ENCODE results near the gene CACNA1H.
A peak's percentile ranks its signal among the peaks of the same experiment; 100 is the strongest.

The CACNA1H gene

DNA sequence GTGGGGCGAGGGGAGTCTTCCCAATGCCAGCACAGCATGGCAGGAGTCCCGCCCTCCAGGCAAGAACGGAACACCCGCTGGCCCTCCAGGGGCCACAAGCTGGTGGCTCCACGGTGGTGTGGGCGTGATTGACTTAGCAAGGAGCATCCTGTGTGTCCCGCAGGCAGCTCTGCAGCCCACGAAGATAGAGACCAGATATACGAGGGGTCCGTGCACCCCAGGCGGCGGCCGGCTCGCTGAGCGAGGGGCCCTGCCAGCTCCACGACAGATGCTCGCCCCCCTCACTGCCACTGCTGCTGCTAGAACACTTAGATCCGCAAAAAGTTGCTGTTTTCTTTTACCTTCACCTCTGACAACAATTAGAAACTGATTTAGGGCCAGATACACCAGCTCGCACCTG lies 10.0 kb upstream of the CACNA1H start:
- DNase-seq (ENCODE audit: low spot score), result no peak

DNA sequence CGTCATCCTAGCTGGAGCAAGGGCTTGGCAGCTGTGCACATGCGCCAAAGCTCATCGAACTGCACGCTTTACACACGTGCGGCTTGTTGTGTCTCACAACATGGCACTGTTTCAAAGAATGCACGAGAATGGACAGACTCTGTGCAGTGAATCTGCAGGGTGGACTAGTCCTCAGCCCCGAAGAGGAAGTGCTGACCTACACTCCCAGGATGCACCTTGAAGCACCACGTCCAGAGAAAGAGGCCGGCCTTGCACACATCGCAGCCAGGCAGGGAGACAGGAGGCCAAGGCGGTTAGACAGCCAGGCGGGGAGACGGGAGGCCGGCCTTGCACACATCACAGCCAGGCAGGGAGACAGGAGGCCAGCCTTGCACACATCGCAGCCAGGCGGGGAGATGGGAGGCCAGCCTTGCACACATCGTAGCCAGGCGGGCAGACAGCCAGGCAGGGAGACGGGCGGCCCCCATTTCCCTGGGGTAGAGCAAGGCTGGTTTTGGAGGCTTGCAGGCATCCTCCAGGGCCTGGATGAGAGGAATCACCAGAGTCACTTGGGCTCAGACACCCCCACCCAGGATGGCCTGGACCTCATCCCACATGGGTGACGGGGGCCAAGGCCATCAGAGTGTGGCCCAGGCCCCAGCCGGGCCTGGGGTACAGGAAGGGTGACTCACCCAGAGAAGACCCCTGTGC lies 9.0 kb upstream of the CACNA1H start:
- no peak for DNase-seq (ENCODE audit: low spot score)

GRCh38 chr16:1144476-1145382 lies 8.2 kb upstream of the CACNA1H start:
- DNase-seq (ENCODE audit: low spot score), result no peak

GRCh38 chr16:1145383-1146100 lies 7.4 kb upstream of the CACNA1H start:
- DNase-seq (ENCODE audit: low spot score), result no peak

GRCh38 chr16:1146409-1146808 lies 6.5 kb upstream of the CACNA1H start:
- no peak for DNase-seq (ENCODE audit: low spot score)

DNA sequence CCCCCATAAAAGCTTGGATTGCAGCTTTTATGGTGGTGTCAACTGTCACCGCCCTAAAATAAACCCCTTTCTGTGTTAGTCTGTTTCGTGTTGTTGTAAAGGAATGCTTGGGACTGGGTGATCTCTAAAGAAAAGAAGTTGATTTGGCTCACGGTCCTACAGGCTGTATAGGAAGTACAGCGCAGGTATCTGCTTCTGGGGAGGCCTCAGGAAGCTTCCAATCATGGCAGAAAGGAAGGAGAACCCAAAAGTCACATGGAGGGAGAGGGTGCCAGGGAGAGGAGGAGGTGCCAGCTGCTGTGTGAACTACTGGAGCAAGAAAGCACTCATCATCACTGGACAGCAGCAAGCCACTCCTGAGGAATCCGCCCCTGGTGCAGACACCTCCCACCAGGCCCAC lies 5.9 kb upstream of the CACNA1H start:
- DNase-seq (ENCODE audit: low spot score), result no peak

- no peak for DNase-seq (ENCODE audit: low spot score)
Observed at GRCh38 chr16:1149101-1149636, 3.7 kb upstream of the CACNA1H start.

DNA sequence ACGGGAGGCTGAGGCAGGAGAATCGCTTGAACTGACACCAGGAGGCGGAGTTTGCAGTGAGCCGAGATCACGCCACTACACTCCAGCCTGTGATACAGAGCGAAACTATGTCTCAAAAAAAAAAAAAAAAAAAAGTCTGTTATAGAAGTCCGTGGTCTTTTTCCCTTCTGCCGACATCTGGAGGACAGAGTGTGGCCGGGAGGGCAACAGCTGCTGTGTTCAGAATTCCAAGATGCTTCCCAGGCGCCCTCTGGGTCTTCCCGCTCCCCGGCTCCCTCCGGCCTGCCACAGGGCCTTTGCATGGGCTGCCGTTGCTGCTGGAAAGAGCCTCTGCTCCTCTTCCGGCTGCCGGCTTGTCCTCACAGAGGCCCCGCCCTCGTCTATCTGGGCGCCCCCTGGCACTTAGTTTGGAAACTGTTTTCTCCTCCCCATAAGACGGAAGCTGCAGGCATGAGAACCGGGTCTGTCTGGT lies 2.4 kb upstream of the CACNA1H start:
- DNase-seq (ENCODE audit: low spot score), result no peak

DNA sequence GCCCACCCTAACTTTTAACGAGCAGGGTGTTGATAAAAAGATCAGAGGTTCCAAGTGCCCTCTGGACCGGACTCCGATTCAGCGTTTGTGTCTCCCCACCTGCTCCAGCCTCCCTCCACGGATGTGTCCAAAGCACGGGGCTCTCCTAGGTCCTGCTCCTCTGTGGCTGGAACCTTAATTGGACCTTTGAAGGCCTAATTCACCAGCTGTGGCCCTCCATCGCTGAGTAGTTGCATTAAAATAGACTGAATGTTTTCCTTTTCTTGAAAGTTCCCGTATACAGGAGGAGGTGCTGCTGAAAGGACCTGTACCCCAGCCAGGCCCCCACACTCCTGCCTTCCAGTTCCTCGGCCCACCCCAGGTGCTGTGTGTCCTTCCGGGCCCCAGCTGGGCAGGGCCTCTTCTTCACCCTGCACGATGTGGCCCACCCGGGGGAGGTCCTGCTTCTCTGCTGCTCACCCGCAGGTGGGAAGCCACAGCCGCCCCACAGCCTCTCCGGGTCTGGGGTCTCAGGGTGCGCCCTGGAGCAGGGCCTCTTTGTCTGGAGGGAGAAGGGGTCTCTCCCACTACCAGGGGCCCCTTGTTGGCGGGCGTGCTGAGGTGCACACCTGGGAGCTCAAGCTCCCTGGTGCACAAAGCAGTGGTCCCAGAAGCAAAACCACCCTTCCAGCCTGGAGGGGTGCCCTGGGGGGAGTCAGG lies 1.3 kb upstream of the CACNA1H start:
- DNase-seq (ENCODE audit: low spot score), result no peak

DNA sequence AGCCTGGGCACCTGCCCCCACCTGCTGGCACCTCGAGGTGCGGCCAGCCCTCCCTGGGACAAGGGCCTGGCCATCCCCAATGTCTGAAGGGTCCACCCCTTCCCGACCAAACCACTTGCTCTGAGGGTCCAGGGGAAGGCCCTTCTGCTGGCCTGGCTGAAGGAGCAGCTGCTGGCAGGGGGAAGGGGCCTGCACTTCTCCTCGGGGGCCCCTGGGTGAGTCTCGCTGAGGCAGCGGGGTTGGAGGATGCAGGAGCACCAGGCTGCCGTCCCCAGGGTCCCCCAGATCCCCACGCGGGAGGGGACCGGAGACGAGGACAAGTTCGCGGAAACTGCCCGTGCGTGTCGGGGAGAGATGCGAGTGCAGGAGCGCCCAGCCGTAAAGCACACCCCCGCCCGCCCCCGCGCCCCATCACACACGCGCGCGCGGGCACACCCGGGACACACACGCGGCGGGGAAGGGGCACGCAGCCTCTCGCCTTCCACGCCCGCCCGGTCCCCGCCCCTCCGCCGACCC lies 725 bp upstream of the CACNA1H start:
- no peak for DNase-seq (ENCODE audit: low spot score)

GRCh38 chr16:1153480-1154160 lies 714 bp downstream of the CACNA1H start:
- no peak for DNase-seq (ENCODE audit: low spot score)

DNA sequence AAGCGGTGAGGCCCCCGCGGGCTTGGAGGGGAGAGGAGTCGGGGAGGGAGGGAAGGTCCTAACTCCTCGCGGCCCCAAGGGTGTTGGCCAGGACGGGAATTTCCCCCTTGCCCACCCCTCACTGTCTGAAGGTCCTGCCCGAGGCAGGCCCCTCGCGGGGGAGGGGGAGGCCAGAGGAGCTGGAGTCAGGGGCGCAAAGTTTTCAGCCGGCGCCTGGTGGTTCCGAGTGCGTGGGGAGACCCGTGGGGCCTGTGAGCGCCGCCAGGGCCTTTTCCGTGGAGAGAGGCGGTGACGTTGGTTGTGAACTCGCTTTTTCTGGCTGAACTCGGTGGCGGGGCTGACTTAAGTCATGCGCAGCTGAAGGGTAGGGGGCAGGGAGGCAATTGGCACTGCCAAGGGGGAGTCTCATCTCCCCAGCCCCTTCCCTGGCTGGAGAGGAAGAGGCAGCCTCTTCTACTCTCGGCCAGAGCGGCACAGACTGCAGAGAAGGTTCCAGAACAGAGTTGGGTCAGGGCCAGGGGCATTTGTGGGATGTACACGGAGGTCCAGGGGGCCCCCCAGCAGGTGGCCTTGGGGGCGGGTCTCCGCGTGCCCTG lies 1.5 kb downstream of the CACNA1H start:
- DNase-seq (ENCODE audit: low spot score), result no peak

- no peak for DNase-seq (ENCODE audit: low spot score)
Observed at GRCh38 chr16:1154887-1155331, 2.0 kb downstream of the CACNA1H start.

GRCh38 chr16:1155353-1156054 lies 2.6 kb downstream of the CACNA1H start:
- no peak for DNase-seq (ENCODE audit: low spot score)

GRCh38 chr16:1156055-1156982 lies 3.4 kb downstream of the CACNA1H start:
- DNase-seq (ENCODE audit: low spot score), result peak; percentile 75

DNA sequence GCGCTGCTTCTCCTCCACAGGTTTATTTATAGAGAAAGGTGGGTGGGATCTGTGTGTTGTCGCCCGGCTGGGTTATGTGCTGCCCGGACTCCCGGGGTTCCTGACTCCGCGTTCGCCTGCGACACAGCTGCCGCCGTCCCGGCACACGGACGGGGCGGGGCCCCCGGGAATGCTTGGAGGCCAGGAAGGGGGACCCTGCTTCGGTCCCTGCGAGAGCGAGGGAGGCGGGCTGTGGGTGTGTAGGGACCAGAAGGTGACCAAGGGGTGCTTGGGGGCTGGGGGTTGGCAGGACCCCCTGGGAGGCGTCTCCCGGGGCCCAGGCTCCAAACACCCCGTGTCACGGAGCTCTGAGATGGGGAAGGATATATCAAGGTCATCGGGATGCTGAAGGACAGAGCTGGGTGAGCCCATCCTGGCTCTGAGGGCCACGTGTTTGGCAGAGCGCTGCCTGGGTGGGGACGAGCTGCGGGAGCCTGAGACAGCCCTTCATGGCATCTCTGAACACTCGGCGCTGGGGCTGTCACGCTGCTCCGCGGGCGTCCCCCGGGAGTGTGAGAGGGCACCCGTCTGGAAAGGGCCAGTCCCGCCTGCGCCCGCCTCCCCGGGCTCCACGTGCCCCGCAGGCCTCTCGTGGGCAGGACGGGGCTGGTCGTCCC lies 4.2 kb downstream of the CACNA1H start:
- DNase-seq (ENCODE audit: low spot score), result no peak

GRCh38 chr16:1157639-1158455 lies 4.9 kb downstream of the CACNA1H start:
- DNase-seq (ENCODE audit: low spot score), result no peak
